Endothelial cell of umbilical vein (primary cell): Measurements from ENCODE around the gene KIAA1614.

Source experiments
- EZH2 ChIP-seq: IDR thresholded peaks from 2 replicates; pipeline ENCODE4 v1.6.1; 2012; ENCODE audit warnings: borderline replicate concordance, low read depth, mild to moderate bottlenecking, moderate library complexity, low read length, inconsistent platforms; ENCODE audit not compliant: severe bottlenecking
- GATA2 ChIP-seq: IDR thresholded peaks from 2 replicates; pipeline ENCODE4 v1.7.0; 2011; ENCODE audit warnings: low read depth, mild to moderate bottlenecking, moderate library complexity, mixed read lengths, low read length; ENCODE audit not compliant: insufficient read length, insufficient read depth
- JUN ChIP-seq: IDR thresholded peaks from 2 replicates; pipeline ENCODE4 v1.6.1; 2011; ENCODE audit warnings: borderline replicate concordance, low read depth; ENCODE audit not compliant: insufficient read length, insufficient read depth
- MYC ChIP-seq: IDR thresholded peaks from one replicate; pipeline ENCODE4 v1.6.1; 2011; ENCODE audit warnings: mild to moderate bottlenecking, low read depth, low read length
- POLR2A ChIP-seq: IDR thresholded peaks from 2 replicates; pipeline ENCODE4 v1.6.1; 2012; ENCODE audit warnings: low read depth, mild to moderate bottlenecking, control low read depth, low read length
- POLR2AphosphoS5 ChIP-seq: IDR thresholded peaks from 2 replicates; pipeline ENCODE4 v1.6.1; 2012; ENCODE audit warnings: low read depth, mild to moderate bottlenecking, control low read depth, low read length, moderate library complexity; ENCODE audit not compliant: insufficient read depth
- TF ChIP-seq, protein P1 (sequence below), 2 donors: IDR thresholded peaks; 1 replicate in 1 of 2; 2 replicates in 1 of 2; pipeline ENCODE4 v1.5.1; 2011; ENCODE audit warnings: low read length in 2 of 2, mild to moderate bottlenecking in 2 of 2, moderate library complexity in 2 of 2, control low read depth in 1 of 2, inconsistent platforms in 1 of 2, low read depth in 1 of 2; ENCODE audit not compliant: insufficient read depth in 1 of 2; ENCODE audit errors: extremely low read depth in 1 of 2
- TF ChIP-seq, protein P2 (sequence below): IDR thresholded peaks from 2 replicates; pipeline ENCODE4 v1.6.1; 2011; ENCODE audit not compliant: insufficient read depth, insufficient read length

DNA sequence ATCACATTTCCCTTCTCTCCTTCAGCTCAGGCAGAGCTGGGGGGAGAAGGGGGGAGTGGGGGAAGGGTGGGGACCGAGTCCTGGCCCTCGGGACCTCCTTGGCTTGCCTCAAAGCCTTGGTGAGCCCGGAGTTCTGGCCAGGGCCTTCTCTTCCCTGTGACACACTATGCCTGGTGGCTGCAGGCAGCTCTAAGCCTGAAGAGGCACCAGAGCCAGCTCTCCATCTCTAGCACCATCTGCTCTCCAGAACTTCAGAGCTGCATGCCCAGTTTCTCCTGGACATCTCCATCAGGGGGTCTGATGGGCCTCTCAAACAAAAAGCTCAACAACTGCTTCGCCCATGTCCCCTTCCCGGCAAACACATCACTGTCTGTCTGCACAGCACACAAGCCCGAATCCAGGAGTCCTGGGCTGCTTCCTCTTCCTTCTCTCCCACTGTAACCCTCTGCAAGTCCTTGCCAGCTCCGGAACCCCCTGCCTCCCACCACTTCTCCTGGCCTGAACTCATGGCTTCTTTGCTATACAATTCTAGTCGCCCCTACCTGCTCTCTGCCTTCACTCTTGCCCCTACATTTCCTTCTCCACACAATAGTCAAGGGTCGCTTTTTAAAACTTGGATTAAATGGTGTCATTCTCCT is 26.5 kb downstream of the KIAA1614 start:
- TF ChIP-seq, protein P1, sequence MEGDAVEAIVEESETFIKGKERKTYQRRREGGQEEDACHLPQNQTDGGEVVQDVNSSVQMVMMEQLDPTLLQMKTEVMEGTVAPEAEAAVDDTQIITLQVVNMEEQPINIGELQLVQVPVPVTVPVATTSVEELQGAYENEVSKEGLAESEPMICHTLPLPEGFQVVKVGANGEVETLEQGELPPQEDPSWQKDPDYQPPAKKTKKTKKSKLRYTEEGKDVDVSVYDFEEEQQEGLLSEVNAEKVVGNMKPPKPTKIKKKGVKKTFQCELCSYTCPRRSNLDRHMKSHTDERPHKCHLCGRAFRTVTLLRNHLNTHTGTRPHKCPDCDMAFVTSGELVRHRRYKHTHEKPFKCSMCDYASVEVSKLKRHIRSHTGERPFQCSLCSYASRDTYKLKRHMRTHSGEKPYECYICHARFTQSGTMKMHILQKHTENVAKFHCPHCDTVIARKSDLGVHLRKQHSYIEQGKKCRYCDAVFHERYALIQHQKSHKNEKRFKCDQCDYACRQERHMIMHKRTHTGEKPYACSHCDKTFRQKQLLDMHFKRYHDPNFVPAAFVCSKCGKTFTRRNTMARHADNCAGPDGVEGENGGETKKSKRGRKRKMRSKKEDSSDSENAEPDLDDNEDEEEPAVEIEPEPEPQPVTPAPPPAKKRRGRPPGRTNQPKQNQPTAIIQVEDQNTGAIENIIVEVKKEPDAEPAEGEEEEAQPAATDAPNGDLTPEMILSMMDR (IDR thresholded peaks at IDR 0.05; ENCODE audit: extremely low read depth in 1 of 2, insufficient read depth in 1 of 2, low read depth in 1 of 2, low read length in 2 of 2) = no peak
- no peak for TF ChIP-seq JUN
- no peak for TF ChIP-seq EZH2
- TF ChIP-seq POLR2AphosphoS5 = no peak
- no peak for TF ChIP-seq POLR2A
- TF ChIP-seq MYC = no peak
- TF ChIP-seq, protein P2, sequence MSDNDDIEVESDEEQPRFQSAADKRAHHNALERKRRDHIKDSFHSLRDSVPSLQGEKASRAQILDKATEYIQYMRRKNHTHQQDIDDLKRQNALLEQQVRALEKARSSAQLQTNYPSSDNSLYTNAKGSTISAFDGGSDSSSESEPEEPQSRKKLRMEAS = no peak
- TF ChIP-seq GATA2 = no peak
